Measurements from ENCODE around the gene GCC2. TPM values are rescaled to one million over a fixed set of nuclear protein-coding genes. Genes with fewer than 3 reads are reported as not detected.
A peak's percentile ranks its signal among the peaks of the same experiment; 100 is the strongest.

Gene GCC2
- total and polyA plus RNA-seq, 2 experiments from 2014 or later, result 43.4 to 172 TPM

DNA sequence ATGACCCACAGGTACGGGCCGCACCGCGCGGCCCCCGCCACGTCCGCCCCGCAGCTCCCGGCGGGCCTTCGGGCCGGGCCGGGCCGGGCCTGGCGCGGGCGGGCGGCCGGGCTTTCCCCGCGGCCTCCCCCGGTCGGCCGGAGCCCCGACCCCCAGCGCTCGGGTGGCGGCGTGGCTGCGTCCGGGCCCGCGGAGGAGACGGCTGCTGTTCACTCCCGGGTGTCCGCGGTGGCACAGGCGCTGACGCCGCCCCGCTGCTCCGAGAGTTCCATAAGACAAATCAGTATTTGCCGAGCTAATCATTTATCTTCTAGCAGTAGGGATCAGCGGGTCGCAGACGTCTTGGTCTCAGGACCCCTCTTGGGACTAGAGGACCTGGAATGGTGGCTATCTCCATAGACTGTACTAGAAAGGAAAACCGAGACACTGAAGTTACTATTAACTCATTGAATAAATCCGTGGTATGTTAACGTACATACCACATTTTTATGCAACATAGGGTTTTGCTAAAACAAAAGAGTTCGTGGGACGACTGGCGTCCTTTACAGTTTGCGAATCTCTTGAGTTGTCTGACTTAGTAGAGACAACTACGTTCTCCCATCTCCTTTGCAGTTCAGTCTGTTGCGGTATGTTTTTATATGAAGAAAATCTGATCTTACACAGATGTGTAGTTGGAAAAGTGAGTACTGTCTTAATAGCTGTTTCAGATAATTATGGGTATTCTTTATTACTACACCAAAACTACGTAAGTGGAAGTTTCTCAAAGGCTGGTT, 85.8 kb downstream of the GCC2 start:
- no peaks in the 10 kb centered on the region for H3K36me3 ChIP-seq (ENCODE audit: insufficient read depth)
- DNase-seq (ENCODE audit: low spot score), result peak; percentile 46
- H3K36me3 Mint-ChIP-seq (ENCODE audit: low read depth), result no peaks in the 10 kb centered on the region
- no peaks in the 10 kb centered on the region for H3K9me2 ChIP-seq (ENCODE audit: insufficient read depth)
- TF ChIP-seq POLR2AphosphoS5 (IDR thresholded peaks at IDR 0.05; ENCODE audit: low read depth), result no peak
- TF ChIP-seq, protein P1, sequence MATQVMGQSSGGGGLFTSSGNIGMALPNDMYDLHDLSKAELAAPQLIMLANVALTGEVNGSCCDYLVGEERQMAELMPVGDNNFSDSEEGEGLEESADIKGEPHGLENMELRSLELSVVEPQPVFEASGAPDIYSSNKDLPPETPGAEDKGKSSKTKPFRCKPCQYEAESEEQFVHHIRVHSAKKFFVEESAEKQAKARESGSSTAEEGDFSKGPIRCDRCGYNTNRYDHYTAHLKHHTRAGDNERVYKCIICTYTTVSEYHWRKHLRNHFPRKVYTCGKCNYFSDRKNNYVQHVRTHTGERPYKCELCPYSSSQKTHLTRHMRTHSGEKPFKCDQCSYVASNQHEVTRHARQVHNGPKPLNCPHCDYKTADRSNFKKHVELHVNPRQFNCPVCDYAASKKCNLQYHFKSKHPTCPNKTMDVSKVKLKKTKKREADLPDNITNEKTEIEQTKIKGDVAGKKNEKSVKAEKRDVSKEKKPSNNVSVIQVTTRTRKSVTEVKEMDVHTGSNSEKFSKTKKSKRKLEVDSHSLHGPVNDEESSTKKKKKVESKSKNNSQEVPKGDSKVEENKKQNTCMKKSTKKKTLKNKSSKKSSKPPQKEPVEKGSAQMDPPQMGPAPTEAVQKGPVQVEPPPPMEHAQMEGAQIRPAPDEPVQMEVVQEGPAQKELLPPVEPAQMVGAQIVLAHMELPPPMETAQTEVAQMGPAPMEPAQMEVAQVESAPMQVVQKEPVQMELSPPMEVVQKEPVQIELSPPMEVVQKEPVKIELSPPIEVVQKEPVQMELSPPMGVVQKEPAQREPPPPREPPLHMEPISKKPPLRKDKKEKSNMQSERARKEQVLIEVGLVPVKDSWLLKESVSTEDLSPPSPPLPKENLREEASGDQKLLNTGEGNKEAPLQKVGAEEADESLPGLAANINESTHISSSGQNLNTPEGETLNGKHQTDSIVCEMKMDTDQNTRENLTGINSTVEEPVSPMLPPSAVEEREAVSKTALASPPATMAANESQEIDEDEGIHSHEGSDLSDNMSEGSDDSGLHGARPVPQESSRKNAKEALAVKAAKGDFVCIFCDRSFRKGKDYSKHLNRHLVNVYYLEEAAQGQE (IDR thresholded peaks at IDR 0.05; ENCODE audit: unreplicated experiment), result no peak
- TF ChIP-seq, protein P2, sequence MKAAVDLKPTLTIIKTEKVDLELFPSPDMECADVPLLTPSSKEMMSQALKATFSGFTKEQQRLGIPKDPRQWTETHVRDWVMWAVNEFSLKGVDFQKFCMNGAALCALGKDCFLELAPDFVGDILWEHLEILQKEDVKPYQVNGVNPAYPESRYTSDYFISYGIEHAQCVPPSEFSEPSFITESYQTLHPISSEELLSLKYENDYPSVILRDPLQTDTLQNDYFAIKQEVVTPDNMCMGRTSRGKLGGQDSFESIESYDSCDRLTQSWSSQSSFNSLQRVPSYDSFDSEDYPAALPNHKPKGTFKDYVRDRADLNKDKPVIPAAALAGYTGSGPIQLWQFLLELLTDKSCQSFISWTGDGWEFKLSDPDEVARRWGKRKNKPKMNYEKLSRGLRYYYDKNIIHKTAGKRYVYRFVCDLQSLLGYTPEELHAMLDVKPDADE (IDR thresholded peaks at IDR 0.05), result no peak
- TF ChIP-seq ZNF114 (CRISPR knock-in tag; IDR thresholded peaks at IDR 0.05), result no peak
- no peak for TF ChIP-seq CREB1 (CRISPR knock-in tag; IDR thresholded peaks at IDR 0.05; ENCODE audit: low read depth)
- TF ChIP-seq STAT1 (IDR thresholded peaks at IDR 0.05; ENCODE audit: unreplicated experiment), result no peak
- no peak for TF ChIP-seq EZH2 (IDR thresholded peaks at IDR 0.05; ENCODE audit: low read depth, unreplicated experiment)
- no peak for TF ChIP-seq JUNB (IDR thresholded peaks at IDR 0.05; ENCODE audit: unreplicated experiment)
- TF ChIP-seq EZH2phosphoT487 (IDR thresholded peaks at IDR 0.05; ENCODE audit: unreplicated experiment), result no peak
- TF ChIP-seq ZNF331 (CRISPR knock-in tag; IDR thresholded peaks at IDR 0.05; ENCODE audit: low read depth), result no peak
- TF ChIP-seq, protein P3, sequence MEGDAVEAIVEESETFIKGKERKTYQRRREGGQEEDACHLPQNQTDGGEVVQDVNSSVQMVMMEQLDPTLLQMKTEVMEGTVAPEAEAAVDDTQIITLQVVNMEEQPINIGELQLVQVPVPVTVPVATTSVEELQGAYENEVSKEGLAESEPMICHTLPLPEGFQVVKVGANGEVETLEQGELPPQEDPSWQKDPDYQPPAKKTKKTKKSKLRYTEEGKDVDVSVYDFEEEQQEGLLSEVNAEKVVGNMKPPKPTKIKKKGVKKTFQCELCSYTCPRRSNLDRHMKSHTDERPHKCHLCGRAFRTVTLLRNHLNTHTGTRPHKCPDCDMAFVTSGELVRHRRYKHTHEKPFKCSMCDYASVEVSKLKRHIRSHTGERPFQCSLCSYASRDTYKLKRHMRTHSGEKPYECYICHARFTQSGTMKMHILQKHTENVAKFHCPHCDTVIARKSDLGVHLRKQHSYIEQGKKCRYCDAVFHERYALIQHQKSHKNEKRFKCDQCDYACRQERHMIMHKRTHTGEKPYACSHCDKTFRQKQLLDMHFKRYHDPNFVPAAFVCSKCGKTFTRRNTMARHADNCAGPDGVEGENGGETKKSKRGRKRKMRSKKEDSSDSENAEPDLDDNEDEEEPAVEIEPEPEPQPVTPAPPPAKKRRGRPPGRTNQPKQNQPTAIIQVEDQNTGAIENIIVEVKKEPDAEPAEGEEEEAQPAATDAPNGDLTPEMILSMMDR (conservative IDR thresholded peaks at IDR 0.05; ENCODE audit: low read depth in 2 of 2), result no peak
- TF ChIP-seq, protein P4, sequence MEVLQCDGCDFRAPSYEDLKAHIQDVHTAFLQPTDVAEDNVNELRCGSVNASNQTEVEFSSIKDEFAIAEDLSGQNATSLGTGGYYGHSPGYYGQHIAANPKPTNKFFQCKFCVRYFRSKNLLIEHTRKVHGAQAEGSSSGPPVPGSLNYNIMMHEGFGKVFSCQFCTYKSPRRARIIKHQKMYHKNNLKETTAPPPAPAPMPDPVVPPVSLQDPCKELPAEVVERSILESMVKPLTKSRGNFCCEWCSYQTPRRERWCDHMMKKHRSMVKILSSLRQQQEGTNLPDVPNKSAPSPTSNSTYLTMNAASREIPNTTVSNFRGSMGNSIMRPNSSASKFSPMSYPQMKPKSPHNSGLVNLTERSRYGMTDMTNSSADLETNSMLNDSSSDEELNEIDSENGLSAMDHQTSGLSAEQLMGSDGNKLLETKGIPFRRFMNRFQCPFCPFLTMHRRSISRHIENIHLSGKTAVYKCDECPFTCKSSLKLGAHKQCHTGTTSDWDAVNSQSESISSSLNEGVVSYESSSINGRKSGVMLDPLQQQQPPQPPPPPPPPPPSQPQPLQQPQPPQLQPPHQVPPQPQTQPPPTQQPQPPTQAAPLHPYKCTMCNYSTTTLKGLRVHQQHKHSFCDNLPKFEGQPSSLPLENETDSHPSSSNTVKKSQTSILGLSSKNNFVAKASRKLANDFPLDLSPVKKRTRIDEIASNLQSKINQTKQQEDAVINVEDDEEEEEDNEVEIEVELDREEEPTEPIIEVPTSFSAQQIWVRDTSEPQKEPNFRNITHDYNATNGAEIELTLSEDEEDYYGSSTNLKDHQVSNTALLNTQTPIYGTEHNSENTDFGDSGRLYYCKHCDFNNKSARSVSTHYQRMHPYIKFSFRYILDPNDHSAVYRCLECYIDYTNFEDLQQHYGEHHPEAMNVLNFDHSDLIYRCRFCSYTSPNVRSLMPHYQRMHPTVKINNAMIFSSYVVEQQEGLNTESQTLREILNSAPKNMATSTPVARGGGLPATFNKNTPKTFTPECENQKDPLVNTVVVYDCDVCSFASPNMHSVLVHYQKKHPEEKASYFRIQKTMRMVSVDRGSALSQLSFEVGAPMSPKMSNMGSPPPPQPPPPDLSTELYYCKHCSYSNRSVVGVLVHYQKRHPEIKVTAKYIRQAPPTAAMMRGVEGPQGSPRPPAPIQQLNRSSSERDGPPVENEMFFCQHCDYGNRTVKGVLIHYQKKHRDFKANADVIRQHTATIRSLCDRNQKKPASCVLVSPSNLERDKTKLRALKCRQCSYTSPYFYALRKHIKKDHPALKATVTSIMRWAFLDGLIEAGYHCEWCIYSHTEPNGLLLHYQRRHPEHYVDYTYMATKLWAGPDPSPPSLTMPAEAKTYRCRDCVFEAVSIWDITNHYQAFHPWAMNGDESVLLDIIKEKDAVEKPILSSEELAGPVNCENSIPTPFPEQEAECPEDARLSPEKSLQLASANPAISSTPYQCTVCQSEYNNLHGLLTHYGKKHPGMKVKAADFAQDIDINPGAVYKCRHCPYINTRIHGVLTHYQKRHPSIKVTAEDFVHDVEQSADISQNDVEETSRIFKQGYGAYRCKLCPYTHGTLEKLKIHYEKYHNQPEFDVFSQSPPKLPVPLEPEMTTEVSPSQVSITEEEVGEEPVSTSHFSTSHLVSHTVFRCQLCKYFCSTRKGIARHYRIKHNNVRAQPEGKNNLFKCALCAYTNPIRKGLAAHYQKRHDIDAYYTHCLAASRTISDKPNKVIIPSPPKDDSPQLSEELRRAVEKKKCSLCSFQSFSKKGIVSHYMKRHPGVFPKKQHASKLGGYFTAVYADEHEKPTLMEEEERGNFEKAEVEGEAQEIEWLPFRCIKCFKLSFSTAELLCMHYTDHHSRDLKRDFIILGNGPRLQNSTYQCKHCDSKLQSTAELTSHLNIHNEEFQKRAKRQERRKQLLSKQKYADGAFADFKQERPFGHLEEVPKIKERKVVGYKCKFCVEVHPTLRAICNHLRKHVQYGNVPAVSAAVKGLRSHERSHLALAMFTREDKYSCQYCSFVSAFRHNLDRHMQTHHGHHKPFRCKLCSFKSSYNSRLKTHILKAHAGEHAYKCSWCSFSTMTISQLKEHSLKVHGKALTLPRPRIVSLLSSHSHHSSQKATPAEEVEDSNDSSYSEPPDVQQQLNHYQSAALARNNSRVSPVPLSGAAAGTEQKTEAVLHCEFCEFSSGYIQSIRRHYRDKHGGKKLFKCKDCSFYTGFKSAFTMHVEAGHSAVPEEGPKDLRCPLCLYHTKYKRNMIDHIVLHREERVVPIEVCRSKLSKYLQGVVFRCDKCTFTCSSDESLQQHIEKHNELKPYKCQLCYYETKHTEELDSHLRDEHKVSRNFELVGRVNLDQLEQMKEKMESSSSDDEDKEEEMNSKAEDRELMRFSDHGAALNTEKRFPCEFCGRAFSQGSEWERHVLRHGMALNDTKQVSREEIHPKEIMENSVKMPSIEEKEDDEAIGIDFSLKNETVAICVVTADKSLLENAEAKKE (CRISPR knock-in tag; IDR thresholded peaks at IDR 0.05), result no peak
- no peak for TF ChIP-seq NANOG (IDR thresholded peaks at IDR 0.05; ENCODE audit: borderline replicate concordance)
- H3K4me3 Mint-ChIP-seq, result peak overlapping the region; percentile 90
- H3K27me3 ChIP-seq (ENCODE audit: insufficient read depth), result peaks cover 13% of the 10 kb centered on the region
- peaks cover 23% of the 10 kb centered on the region for H3K4me1 Mint-ChIP-seq
- peak overlapping the region; percentile 86 for H3K4me2 ChIP-seq
- H4K20me1 ChIP-seq (replicated peaks; ENCODE audit: insufficient read depth), result peaks cover 22% of the 10 kb centered on the region
- H3K27ac ChIP-seq (ENCODE audit: low read depth), result no peak overlapping the region
- H3K27ac Mint-ChIP-seq, result no peak overlapping the region
- H2AFZ ChIP-seq, result no peak overlapping the region
- H3K27me3 Mint-ChIP-seq (ENCODE audit: insufficient read depth, low read depth, poor library complexity), result peaks cover 7% of the 10 kb centered on the region
- no peak for ATAC-seq
- no peaks in the 10 kb centered on the region for H3F3A ChIP-seq (replicated peaks; ENCODE audit: low read depth)
- peaks cover 9% of the 10 kb centered on the region for H3K4me1 ChIP-seq (ENCODE audit: insufficient read depth)
- peak overlapping the region; percentile 78 for H3K4me3 ChIP-seq
- no peaks in the 10 kb centered on the region for H3K9me3 Mint-ChIP-seq
- peaks cover 54% of the 10 kb centered on the region for H3K79me2 ChIP-seq (replicated peaks; ENCODE audit: insufficient read depth)
